ENCODE measurements around the gene PRELP. TPM values are rescaled to one million over a fixed set of nuclear protein-coding genes. Genes with fewer than 3 reads are reported as not detected.
"Not testable (repeated sequence)": the region's sequence is repeated elsewhere in the genome, so short reads cannot be mapped to it uniquely, and the experiment has no call there.

The PRELP gene
- total RNA-seq, 2 donors from 2014 or later, result 0.07 TPM; not detected in 1

DNA sequence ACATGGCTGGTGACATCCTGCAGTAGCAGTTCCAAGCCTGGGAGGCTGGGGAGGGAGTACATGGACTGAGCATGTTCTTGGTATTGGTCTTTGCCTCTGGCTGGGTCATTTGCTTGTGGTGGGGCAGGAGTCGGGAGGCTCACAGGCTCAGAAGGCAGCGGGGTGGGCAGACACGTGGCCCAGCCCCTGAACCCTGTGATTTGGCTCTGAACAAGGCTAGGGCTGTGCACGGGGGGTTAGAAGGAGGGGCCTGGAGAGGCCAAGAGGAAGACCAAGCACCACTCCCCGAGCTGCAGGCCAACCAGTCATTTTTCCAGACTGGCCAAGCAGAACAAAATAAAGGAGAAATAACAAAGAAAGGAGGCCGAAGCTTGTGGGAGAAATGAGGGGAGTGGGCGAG, 9.7 kb upstream of the PRELP start:
- ATAC-seq (no peak), DNase-seq (ENCODE audit: low spot score in 2 of 2) (no peak)
- Mint-ChIP-seq H3K27ac (peak overlapping the region in 1 of 2 donors; percentile 26), H3K9me3 (no peaks in the 10 kb centered on the region), H3K36me3 (no peaks in the 10 kb centered on the region)

DNA sequence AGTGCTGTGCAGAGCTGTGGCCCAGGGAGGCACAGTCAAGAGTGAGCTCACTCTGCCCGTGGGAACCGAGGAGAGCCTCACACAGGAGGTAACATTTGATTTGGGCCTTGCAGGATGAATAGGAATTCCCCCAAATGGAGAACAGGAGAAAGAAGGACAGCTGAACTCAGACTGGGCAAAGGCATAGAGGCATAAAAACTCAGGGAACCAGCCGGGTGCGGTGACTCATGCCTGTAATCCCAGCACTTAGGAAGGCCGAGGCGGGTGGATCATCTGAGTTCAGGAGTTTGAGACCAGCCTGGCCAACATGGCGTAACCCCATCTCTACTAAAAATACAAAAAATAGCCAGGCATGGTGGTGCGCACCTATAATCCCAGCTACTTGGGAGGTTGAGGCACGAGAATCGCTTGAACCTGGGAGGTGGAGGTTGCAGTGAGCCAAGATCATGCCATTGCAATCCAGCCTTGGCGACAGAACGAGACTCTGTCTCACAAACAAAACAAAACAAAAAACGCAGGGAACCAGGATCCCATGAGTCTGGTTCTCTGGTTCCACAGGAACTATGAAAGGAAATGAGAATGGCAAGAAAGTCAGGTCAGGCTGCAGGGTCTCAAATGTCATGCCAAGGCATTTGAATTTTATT, 8.6 kb upstream of the PRELP start:
- H3K9me3 Mint-ChIP-seq; H3K36me3 Mint-ChIP-seq; DNase-seq (ENCODE audit: low spot score in 2 of 2); ATAC-seq; H3K27ac Mint-ChIP-seq: not testable (repeated sequence)

DNA sequence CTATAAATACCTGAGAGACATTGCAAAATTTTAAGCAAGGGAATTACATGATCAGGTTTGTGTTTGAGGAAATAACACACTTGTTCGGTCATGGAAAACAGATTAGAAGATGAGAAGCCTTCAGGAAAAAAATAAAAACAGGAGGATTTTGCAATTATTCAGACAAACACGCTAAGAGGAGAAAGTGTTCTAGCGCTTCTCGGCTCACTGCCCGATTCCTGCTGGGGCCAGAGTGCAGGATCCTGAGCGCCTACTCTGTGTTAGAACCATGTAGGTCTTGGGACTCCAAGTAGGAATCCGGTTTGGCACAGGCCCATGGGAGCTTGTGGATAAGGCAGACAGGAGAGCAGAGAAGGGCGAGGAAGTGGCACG, 8.1 kb upstream of the PRELP start:
- no peaks in the 10 kb centered on the region for H3K9me3 Mint-ChIP-seq
- H3K27ac Mint-ChIP-seq, result no peak overlapping the region
- no peaks in the 10 kb centered on the region for H3K36me3 Mint-ChIP-seq
- ATAC-seq (no peak), DNase-seq (ENCODE audit: low spot score in 2 of 2) (no peak)

DNA sequence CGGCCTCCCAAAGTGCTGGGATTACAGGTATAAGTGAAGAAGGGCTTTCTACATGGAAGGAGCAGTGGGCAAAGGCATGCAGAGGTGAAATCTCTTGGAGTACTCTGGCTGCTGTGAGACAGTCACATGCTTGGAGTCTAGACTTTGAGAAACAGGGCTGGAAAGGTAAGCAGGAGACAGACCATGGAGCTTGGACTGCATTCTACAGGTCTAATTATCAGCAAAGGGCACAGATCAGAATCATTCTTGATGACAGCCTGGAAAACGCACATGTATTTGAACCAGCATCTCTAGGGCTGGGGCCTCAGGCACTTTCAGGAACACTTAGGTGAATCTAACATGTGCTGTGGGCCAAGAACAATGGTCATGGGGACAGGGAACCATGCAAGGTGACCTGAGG, 7.3 kb upstream of the PRELP start:
- ATAC-seq, result no peak
- Mint-ChIP-seq H3K36me3 (no peaks in the 10 kb centered on the region), H3K27ac (no peak overlapping the region), H3K9me3 (no peaks in the 10 kb centered on the region)
- DNase-seq (ENCODE audit: low spot score in 2 of 2), result no peak

DNA sequence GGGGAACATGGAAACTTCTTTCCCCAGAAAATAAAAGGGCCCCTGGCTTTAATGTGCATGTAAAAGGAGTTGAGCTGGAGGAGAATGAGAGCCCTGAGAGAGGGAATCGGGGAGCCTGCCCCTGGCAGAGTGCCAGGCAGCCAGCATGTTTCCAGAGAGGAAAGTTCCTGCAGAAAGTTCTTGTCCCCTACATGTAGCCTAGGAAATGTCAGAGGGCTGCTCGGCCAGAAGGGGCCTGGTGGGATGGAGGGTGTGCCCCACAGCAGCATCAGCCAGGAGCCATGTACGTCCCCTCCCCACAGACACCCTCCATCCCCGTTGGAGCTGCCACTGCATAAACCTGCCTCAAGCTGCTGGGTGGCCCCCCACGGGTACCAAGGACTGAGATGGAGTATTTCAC, 5.4 kb upstream of the PRELP start:
- DNase-seq (ENCODE audit: low spot score in 2 of 2), result no peak
- no peaks in the 10 kb centered on the region for H3K36me3 Mint-ChIP-seq
- H3K27ac Mint-ChIP-seq, result peak overlapping the region in 1 of 2 donors; percentile 82
- ATAC-seq, result no peak
- no peaks in the 10 kb centered on the region for H3K9me3 Mint-ChIP-seq

DNA sequence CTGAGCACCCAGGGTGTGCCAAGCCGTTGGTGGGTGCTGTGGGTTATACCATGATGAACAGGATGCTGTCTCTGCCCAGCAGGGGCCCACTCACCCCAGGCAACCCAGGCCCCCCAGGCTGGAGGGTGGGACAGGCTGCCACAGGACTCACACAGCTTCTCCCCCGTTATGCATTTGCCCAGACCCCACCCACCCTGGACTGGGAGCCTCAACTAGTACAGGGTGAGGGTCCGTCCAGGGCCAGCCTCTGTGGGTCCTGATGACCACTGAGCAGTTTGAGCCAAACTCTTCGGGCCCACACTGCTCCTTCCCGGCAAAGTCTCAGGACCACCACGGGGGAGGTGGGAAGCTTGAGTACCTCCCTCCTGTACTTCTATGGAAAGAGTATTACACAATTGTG, 3.8 kb upstream of the PRELP start:
- no peak overlapping the region for H3K27ac Mint-ChIP-seq
- no peak for DNase-seq (ENCODE audit: low spot score in 2 of 2)
- no peaks in the 10 kb centered on the region for H3K36me3 Mint-ChIP-seq
- ATAC-seq, result no peak
- no peaks in the 10 kb centered on the region for H3K9me3 Mint-ChIP-seq

DNA sequence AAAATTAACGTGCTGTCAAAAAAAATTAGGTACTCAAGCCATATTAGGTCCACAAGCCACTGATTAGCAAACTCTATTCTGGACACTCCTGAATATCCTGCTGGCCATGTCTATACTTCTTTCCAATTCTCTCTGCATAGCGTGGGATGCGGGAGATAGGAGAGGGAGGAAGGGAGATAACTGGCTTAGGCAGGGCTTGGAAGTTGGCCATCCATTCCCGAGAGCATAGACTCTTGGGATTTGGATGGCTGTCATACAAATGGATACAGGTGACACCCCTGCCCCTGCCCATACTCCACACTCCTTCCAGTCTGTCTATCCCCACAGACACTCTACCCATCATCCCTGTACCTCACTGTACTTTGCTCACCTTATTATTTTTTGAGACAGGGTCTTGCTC, 2.3 kb upstream of the PRELP start:
- no peak overlapping the region for H3K27ac Mint-ChIP-seq
- no peak for DNase-seq (ENCODE audit: low spot score in 2 of 2)
- ATAC-seq, result no peak
- no peaks in the 10 kb centered on the region for H3K9me3 Mint-ChIP-seq
- no peaks in the 10 kb centered on the region for H3K36me3 Mint-ChIP-seq

DNA sequence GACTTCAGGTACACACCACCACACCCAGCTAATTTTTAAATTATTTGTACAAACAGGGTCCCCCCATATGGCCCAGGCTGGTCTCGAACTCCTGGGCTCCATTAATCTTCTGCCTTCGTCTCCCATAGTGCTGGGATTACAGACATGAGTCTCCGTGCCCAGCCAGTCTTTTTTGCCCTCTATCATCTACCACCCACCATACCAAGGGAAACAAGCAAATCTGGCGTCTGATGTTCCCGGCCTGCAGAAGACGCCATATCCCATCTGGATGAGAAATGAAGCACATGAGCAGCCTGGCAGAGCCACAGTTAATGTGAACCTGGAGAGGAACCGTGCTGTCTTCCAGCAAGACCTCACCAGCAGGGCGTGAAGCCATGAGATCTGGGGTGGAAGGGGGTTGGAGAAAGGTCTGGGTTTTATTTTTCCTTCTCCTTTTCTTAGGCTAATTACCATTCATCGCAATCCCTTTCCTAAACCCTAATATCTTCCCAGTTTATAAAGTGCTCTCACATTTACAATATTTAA, 1.8 kb upstream of the PRELP start:
- DNase-seq (ENCODE audit: low spot score in 2 of 2) (no peak), ATAC-seq (no peak)
- no peak overlapping the region for H3K27ac Mint-ChIP-seq
- H3K36me3 Mint-ChIP-seq, result no peaks in the 10 kb centered on the region
- H3K9me3 Mint-ChIP-seq, result no peaks in the 10 kb centered on the region

DNA sequence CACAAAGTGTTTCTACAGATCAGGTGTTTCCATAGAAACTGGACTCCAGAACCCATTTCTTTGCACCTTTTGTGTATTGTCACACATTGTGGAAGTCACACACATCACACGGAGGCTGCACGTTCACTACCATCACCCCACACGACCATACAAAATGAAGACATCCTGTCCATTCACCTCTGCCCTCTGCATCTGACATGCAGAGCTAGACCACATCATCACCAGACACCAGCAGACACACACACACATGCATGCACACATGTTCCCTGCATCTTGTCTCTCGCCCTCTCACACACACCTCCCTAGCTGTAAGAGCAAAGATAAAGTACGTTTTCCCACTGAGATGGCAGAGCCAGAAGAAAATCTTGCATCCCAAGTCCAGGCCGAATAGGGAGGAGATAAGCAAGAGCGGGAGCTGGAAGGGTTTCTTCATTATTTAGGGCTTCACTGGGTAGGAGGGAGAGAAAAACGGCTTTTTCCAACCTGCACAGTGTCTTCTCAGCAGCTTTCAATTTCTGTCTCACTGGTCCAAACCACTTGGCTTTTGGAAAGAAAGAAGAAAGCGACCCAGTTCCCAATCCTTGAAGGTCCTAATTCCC, 709 bp downstream of the PRELP start:
- Mint-ChIP-seq H3K9me3 (no peaks in the 10 kb centered on the region), H3K36me3 (no peaks in the 10 kb centered on the region), H3K27ac (no peak overlapping the region)
- DNase-seq (ENCODE audit: low spot score in 2 of 2) (no peak), ATAC-seq (no peak)

DNA sequence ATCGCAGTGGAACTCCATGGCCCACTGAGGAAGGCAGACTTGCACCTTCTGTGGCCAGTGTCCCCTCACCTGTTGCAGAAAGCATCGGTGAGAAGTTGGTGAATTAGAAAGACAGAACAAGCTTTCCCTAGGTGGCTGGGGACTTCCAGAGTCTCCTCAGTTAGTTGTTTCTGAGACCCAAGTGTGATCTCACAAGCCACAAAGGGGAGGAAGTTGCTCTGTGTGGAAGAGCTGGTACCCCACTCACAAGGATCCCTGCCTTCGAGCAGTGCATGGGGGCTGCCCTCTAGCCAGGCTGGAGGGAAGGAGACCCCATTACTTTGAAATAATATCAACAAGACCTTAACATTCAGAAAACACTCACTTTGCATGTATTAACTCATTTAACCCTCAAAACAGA, 2.1 kb downstream of the PRELP start:
- Mint-ChIP-seq H3K9me3 (no peaks in the 10 kb centered on the region), H3K27ac (no peak overlapping the region), H3K36me3 (no peaks in the 10 kb centered on the region)
- ATAC-seq, result no peak
- DNase-seq (ENCODE audit: low spot score in 2 of 2), result no peak

DNA sequence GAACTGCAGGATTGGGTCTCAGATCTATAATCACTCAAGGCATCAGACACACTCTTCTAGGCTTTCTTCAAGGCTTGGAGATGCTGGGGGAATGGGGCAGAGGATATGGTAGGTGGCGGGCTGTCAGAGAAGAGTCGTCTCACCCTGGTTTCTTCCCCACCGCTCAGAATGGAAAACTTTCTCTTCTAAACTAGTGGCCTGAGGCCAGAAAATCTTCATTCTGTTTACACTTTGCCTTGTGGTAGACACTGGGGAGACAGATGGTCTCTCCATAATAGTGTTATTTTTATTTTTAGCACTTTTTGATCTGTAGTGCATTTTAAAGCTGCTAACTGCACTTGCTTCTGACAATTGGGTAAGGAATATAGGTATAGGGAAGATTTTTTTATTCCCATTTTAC, 2.6 kb downstream of the PRELP start:
- Mint-ChIP-seq H3K36me3 (no peaks in the 10 kb centered on the region), H3K9me3 (no peaks in the 10 kb centered on the region), H3K27ac (no peak overlapping the region)
- no peak for ATAC-seq
- no peak for DNase-seq (ENCODE audit: low spot score in 2 of 2)

DNA sequence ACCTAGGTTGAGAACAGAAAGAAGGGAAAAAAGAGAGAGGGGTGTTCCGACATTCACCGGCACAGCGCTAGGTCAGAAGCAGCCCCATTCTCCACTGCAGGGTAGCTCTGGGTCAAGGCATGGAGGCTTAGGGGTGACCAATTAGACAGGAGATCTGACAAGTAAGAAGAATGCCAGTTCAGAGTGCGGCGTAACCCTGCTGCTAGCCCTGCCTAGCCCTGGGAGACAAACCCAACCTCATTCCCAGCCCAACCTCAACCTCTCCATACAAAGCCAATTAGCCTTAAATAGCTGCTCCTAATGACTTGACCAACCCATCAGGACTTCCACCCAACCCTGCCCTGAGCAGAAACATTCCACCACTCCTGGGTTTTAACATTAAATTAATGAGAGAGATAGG, 3.4 kb downstream of the PRELP start:
- Mint-ChIP-seq H3K27ac (no peak overlapping the region), H3K9me3 (no peaks in the 10 kb centered on the region), H3K36me3 (no peaks in the 10 kb centered on the region)
- DNase-seq (ENCODE audit: low spot score in 2 of 2), result no peak
- ATAC-seq, result no peak

DNA sequence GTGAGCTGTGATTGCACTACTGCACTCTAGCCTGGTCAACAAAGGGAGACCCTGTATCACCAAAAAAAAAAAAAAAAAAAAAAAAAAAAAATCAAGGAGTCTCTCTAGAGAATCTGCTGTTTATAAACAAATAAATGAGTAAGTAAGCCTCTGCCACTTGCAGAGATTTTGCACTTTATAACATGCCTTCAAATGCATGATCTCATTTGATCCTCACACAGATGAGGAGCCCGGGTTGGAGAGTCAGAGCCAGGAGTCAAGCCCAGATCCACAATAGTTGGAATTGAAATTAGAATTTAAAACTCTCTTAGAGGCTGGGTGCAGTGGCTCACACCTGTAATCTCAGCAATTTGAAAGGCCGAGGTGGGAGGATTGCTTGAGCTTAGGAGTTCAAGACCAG, 4.0 kb downstream of the PRELP start:
- ATAC-seq (no peak), DNase-seq (ENCODE audit: low spot score in 2 of 2) (no peak)
- Mint-ChIP-seq H3K9me3 (no peaks in the 10 kb centered on the region), H3K27ac (no peak overlapping the region), H3K36me3 (no peaks in the 10 kb centered on the region)

DNA sequence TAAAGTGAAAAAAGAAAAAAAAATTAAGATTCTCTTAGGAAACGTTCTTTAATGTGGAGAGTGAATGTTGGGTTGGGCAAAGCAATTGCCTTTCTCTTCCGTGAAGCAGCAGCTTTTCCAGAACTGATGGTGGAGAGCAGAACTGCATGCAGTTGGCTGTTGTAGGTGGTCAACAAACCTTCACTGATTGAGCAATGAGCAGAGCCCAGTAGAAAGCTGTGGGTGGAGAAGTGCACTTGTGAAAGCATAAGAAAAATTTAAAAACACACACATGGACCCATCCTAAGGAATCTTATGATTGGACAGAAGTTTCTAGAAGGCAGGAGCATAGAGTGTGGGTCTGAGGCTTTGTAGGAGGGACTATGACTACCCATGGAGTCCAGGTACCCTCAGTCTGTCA, 4.5 kb downstream of the PRELP start:
- H3K36me3 Mint-ChIP-seq, result no peaks in the 10 kb centered on the region
- no peak for DNase-seq (ENCODE audit: low spot score in 2 of 2)
- no peak for ATAC-seq
- H3K9me3 Mint-ChIP-seq, result no peaks in the 10 kb centered on the region
- peak overlapping the region in 1 of 2 donors; percentile 47 for H3K27ac Mint-ChIP-seq

DNA sequence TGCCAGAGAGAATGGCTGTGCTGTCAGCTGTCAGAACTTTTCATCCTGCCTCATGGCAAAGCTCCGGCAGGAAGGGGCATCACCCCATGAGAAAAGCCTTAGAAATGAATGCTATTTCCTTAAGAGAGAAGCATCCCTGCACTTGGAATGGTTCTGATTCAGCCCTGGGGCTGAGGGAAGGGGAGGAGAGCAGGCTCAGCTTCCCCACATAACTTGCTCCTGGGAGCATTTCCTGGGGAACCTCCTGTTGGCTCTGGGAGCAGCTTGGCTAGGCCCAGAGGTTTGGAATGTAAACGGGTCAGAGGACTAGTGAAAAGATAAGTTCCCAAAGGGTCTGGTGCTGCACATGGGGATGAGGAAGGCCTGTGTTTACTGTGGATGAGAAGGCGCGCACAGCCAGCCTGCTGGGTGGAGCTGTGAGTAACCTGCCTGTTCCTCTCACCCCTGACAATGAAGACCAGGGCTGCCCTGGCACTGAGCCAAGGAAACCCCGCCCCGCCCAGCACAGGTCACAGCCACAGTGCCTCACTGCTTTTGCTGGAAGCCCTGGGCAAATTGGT, 5.0 kb downstream of the PRELP start:
- peak in 1 of 2 donors; percentile 22 for ATAC-seq
- Mint-ChIP-seq H3K9me3 (no peaks in the 10 kb centered on the region), H3K36me3 (no peaks in the 10 kb centered on the region), H3K27ac (no peak overlapping the region)
- no peak for DNase-seq (ENCODE audit: low spot score in 2 of 2)

DNA sequence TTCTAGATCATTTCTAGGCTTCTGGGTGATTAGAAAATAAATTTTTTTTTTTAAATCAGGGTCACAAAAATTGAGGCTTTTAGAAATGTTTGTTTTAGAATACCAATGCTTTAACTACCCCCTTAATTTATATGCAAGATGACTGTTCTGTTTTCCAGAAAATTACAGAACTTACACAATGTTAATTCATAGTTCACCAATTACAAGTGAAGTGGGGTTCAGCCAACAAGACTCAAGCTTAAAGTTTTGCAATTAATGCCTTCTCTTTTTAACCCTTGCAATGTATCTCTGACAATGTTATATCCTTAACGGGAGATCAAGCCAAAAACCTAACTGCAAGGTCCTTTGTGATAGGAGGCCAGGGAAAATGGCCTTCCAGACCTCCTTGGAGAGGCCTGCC, 5.6 kb downstream of the PRELP start:
- H3K27ac Mint-ChIP-seq, result no peak overlapping the region
- DNase-seq (ENCODE audit: low spot score in 2 of 2) (no peak), ATAC-seq (no peak)
- H3K36me3 Mint-ChIP-seq, result no peaks in the 10 kb centered on the region
- no peaks in the 10 kb centered on the region for H3K9me3 Mint-ChIP-seq

DNA sequence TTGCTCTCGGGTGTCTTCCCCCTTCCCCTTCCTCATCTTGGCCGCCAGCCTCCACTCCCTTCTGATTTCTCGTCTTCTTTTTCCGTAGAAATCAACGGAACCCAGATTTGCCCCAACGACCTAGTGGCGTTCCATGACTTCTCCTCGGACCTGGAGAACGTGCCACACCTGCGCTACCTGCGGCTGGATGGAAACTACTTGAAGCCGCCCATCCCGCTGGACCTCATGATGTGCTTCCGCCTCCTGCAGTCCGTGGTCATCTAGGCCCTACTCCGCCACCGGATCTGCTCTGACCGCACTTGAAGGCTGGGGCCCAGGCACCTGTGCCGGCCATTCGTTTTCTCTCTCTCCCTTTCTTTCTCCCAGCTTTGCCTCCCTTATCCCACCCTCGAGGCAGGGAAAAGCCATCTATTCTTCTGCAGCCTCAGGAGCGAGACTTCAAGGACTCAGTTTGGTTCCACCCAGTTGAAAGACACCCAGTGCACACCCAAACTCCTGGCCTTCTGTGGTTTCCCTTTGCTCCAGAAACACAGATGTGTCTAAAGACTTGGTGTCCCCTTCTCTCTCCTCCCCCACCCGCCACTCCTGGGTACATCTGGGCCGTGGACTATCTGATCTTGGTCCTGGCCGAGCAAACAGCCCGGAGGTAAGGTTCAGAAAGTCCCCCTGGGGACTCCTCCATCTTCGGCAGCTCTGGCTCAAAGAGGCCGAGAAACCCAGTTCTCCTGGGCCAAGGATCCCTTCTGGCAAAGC, 11.2 kb downstream of the PRELP start:
- ATAC-seq, result peak in 1 of 2 donors; percentile 11
- Mint-ChIP-seq H3K36me3 (no peaks in the 10 kb centered on the region), H3K27ac (peak overlapping the region in 1 of 2 donors; percentile 55), H3K9me3 (no peaks in the 10 kb centered on the region)
- DNase-seq (ENCODE audit: low spot score in 2 of 2), result no peak
